Urinary bladder (tissue), 4 donors: ENCODE data around the gene ZNF577. TPM values are rescaled to one million over a fixed set of nuclear protein-coding genes. Genes with fewer than 3 reads are reported as not detected.
A peak's percentile ranks its signal among the peaks of the same experiment; 100 is the strongest.
"Not testable (repeated sequence)": the region's sequence is repeated elsewhere in the genome, so short reads cannot be mapped to it uniquely, and the experiment has no call there.

ENCODE experiments used
- DNase-seq: peaks from one replicate; pipeline ENCODE4 v3.0.0-alpha.2; 2015; ENCODE audit errors: extremely low spot score
- H3K27ac ChIP-seq: one replicate; pipeline ENCODE4 v1.5.1; 2013; ENCODE audit warnings: low read depth, mild to moderate bottlenecking, moderate library complexity
- H3K36me3 ChIP-seq: one replicate; pipeline ENCODE4 v1.6.1; 2013; ENCODE audit warnings: mild to moderate bottlenecking, moderate library complexity; ENCODE audit not compliant: insufficient read depth
- H3K4me1 ChIP-seq: one replicate; pipeline ENCODE4 v1.6.1; 2013; ENCODE audit warnings: mild to moderate bottlenecking, moderate library complexity; ENCODE audit not compliant: insufficient read depth
- H3K4me3 ChIP-seq: one replicate; pipeline ENCODE4 v1.5.1; 2013; ENCODE audit warnings: low read depth, low read length
- WGBS: extraction: QIAGEN DNeasy Blood & Tissue Kit; methylation state at CpG from one replicate; pipeline ENCODE4 v1.1.7; 2013; 5-methylcytosine and 5-hydroxymethylcytosine counted together
- polyA plus RNA-seq: library from polyadenylated mRNA; stranded (reverse); fragments of 200-250 nt; gene quantifications from one replicate; pipeline ENCODE4 v1.2.3, GENCODE V29; 2013
- total RNA-seq: library from RNA; depleted of rRNA; stranded (reverse); fragments of >200 nt; gene quantifications from one replicate; pipeline ENCODE4 v1.2.3, GENCODE V29; 2014
- donor health status: healthy with polysubstance abuse.
- donor health status: healthy.

The ZNF577 gene
- total RNA-seq (26.8 TPM), polyA plus RNA-seq (17.2 TPM)

- no peak within 1 kb of the TSS for H3K27ac ChIP-seq
- H3K36me3 ChIP-seq, result peaks cover 15% of the 10 kb centered on the region
- peak within 1 kb of the TSS; percentile 53 for H3K4me3 ChIP-seq
- no peaks in the 10 kb centered on the region for H3K4me1 ChIP-seq
- WGBS, result 2% methylated on average over 56 of the region's 56 CpGs
- DNase-seq, result peak; percentile 83
Observed at GRCh38 chr19:51887522-51888498, at the start of gene ZNF577. TSS of gene ZNF577 (minus strand) at chr19:51887951. CDS start at chr19:51880382, 7,569 bp downstream.

DNA sequence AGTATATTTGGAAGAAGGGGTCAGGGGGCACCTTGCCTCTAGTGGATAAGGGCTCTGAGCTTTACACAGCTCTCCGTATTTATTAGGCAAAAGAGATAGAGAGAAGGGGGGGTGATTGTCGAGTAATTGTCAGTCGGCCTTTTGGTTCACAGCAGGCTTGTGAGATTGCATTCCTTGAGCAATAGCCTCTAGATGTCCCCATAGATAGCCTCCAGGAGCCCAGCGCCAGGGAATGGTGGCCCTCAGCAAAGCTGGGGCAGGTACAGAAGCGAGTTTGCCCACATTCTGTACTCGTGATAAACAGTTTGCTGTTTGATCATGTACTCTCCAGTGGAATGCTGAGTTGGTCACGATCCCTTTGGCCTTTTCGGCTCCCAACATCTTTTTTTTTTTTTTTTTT lies 44.2 kb upstream of the ZNF577 start:
- DNase-seq, result no peak
- peaks cover 10% of the 10 kb centered on the region for H3K36me3 ChIP-seq
- no peaks in the 10 kb centered on the region for H3K4me1 ChIP-seq
- no peak overlapping the region for H3K27ac ChIP-seq
- no peak overlapping the region for H3K4me3 ChIP-seq
- 83% methylated on average over 8 of the region's 8 CpGs for WGBS

DNA sequence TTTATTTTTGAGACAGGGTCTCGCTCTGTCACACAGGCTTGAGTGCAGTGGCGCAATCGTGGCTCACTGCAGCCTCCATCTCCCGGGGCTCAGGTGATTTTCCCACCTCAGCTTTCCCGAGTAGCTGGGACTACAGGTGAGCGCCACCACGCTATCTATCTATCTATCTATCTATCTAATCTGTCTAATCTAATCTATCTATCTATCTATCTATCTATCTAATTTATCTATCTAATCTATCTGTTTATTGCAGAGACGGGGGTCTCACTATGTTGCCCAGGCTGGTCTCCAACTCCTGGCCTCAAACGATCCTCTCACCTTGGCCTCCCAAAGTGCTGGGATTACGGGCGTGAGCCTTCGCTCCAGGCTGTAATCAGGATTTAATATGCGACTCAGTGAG lies 40.1 kb upstream of the ZNF577 start:
- Histone ChIP-seq H3K36me3 (no peaks in the 10 kb centered on the region), H3K27ac (no peak overlapping the region), H3K4me1 (no peaks in the 10 kb centered on the region), H3K4me3 (peak overlapping the region; percentile 70)
- WGBS, result 30% methylated on average over 13 of the region's 13 CpGs
- no peak for DNase-seq

- peak; percentile 95 for DNase-seq
- H3K36me3 ChIP-seq, result no peaks in the 10 kb centered on the region
- H3K4me3 ChIP-seq, result peak within 1 kb of the TSS; percentile 70
- no peaks in the 10 kb centered on the region for H3K4me1 ChIP-seq
- WGBS, result under 1% methylated on average over 52 of the region's 52 CpGs
- H3K27ac ChIP-seq, result peak within 1 kb of the TSS; percentile 63
Observed at GRCh38 chr19:51926784-51927741, 39.3 kb upstream of the ZNF577 start, which contains the start of gene ZNF613. TSS of gene ZNF613 (plus strand) at chr19:51927472. CDS start at chr19:51936221, 8,749 bp downstream.

DNA sequence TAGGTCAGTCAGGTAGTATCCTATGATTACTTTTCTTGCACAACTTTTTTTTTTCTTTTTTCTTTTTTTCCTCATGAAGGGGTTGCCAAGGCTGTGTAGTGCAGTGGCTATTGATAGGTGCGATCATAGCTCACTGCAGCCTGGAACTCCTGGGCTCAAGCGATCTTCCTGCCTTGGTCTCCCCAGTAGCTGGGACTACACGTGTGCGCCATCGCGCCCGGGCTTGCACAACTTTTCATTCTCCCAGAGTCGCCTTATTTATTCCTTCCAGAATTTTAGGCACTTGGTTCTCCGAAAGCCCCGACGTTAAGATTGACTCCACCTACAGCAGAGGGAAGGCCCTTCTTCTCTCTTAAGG lies 38.7 kb upstream of the ZNF577 start:
- H3K36me3 ChIP-seq, result no peaks in the 10 kb centered on the region
- no peak for DNase-seq
- H3K4me1 ChIP-seq, result no peaks in the 10 kb centered on the region
- WGBS, result 17% methylated on average over 11 of the region's 11 CpGs
- H3K4me3 ChIP-seq, result peak overlapping the region; percentile 70
- no peak overlapping the region for H3K27ac ChIP-seq

- Histone ChIP-seq H3K4me1 (no peaks in the 10 kb centered on the region), H3K36me3 (no peaks in the 10 kb centered on the region), H3K4me3 (no peak overlapping the region), H3K27ac (no peak overlapping the region)
- 89% methylated on average over 8 of the region's 8 CpGs for WGBS
- no peak for DNase-seq
Observed at GRCh38 chr19:51921949-51922348, 34.2 kb upstream of the ZNF577 start.

DNA sequence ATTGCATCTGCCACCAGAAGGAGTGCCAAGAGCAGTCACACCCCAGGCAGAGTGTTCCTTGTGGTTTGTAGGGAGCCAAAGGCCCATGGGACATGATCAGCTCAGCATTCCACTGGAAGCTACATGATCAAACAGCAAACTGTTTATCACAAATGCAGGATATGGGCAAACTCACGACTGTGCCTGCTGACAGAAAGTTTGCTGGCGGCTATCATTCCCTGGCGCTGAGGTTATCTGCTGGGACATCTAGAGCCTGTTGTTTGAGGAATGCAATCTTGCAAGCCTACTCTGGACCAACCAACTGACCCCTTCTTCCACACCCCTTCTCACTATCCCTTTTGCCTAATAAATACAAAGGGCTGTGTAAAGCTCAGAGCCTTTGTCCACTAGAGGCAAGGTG lies 31.9 kb upstream of the ZNF577 start:
- 86% methylated on average over 3 of the region's 3 CpGs for WGBS
- no peaks in the 10 kb centered on the region for H3K4me1 ChIP-seq
- H3K36me3 ChIP-seq, result no peaks in the 10 kb centered on the region
- no peak for DNase-seq
- H3K4me3 ChIP-seq, result no peak overlapping the region
- no peak overlapping the region for H3K27ac ChIP-seq

DNA sequence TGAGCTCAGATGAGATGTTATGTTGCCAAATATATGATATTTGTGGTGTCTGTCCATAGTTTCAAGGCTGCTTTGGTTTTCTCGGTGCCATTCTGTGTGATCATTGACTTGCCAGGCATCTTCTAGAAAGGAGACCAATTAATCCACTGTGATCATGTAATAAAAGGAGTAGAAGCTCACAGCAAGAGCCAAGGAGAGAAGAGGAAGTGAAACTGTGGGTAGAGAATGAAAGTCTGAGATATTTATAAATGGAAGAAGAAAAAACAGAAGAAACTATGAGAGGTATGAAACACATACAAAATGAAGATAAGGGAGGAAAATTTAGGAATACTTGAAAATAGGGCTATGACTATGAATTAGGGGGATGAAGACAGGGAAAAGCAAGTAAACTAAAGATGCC lies 28.4 kb upstream of the ZNF577 start:
- H3K4me3 ChIP-seq, result no peak overlapping the region

DNA sequence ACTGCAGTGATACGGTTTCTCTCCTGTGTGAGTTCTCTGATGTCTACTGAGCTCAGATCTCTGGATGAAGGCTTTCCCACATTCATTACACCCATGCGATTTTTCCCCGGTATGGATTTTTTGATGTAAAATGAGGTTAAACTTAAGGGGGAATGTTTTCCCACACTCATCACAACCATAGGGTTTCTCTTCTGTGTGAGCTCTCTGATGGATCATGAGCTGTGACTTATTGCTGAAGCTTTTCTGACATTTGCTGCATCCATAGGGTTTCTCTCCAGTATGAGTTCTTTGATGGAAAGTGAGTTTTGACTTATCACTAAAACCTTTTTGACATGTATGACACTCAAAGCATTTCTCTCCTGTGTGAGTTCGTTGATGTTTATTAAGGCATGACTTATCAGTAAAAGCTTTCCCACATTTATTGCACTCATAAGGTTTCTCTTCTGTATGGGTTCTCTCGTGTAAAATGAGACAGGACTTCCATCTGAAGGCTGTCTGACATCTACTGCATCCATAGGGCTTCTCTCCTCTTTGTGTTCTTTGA lies 27.6 kb upstream of the ZNF577 start:
- Histone ChIP-seq H3K4me1 (no peaks in the 10 kb centered on the region), H3K4me3 (no peak overlapping the region), H3K36me3 (no peaks in the 10 kb centered on the region), H3K27ac (no peak overlapping the region)
- WGBS, result 74% methylated on average over 5 of the region's 5 CpGs
- no peak for DNase-seq

More for the DNA sequence above, 28.4 kb upstream of the ZNF577 start:
- no peaks in the 10 kb centered on the region for H3K36me3 ChIP-seq
- 86% methylated on average over 1 of the region's 1 CpG for WGBS
- no peaks in the 10 kb centered on the region for H3K4me1 ChIP-seq
- no peak overlapping the region for H3K27ac ChIP-seq
- DNase-seq, result no peak

GRCh38 chr19:51907981-51908380 lies 20.2 kb upstream of the ZNF577 start:
- not testable (repeated sequence) for DNase-seq, H3K27ac ChIP-seq, H3K4me3 ChIP-seq, H3K4me1 ChIP-seq, H3K36me3 ChIP-seq
- 34% methylated on average over 5 of the region's 5 CpGs for WGBS

GRCh38 chr19:51906108-51906507 lies 18.4 kb upstream of the ZNF577 start:
- DNase-seq, H3K4me3 ChIP-seq, H3K36me3 ChIP-seq, H3K27ac ChIP-seq, H3K4me1 ChIP-seq: not testable (repeated sequence)
- WGBS, result 36% methylated on average over 9 of the region's 9 CpGs

DNA sequence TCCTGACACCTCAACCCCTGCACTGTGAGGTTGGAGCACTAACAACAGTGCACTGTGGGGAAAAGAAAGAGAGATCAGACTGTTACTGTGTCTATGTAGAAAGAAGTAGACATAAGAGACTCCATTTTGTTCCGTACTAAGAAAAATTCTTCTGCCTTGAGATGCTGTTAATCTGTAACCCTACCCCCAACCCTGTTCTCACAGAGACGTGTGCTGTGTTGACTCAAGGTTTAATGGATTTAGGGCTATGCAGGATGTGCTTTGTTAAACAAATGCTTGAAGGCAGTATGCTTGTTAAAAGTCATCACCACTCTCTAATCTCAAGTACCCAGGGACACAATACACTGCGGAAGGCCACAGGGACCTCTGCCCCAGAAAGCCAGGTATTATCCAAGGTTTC lies 17.9 kb upstream of the ZNF577 start:
- WGBS, result 66% methylated on average over 3 of the region's 3 CpGs
- not testable (repeated sequence) for H3K36me3 ChIP-seq, DNase-seq, H3K27ac ChIP-seq, H3K4me3 ChIP-seq, H3K4me1 ChIP-seq

GRCh38 chr19:51905206-51905605 lies 17.5 kb upstream of the ZNF577 start:
- Histone ChIP-seq H3K36me3 (no peaks in the 10 kb centered on the region), H3K27ac (no peak overlapping the region), H3K4me3 (peak overlapping the region; percentile 83), H3K4me1 (no peaks in the 10 kb centered on the region)
- 30% methylated on average over 3 of the region's 3 CpGs for WGBS
- no peak for DNase-seq
